Stimulated activated CD8-positive, alpha-beta memory T cell treated with anti-CD3 and anti-CD28 coated beads, Interleukin-7, amount 100 ng/mL, for 48 hours (primary cell): Measurements from ENCODE around the gene CHD5.

ENCODE experiments used
- DNase-seq, 2 donors: peaks; one replicate each; pipeline ENCODE4 v3.0.0-alpha.2; 2020; ENCODE audit warnings: low read depth in 1 of 2; ENCODE audit errors: extremely low read depth in 1 of 2

The CHD5 gene

DNA sequence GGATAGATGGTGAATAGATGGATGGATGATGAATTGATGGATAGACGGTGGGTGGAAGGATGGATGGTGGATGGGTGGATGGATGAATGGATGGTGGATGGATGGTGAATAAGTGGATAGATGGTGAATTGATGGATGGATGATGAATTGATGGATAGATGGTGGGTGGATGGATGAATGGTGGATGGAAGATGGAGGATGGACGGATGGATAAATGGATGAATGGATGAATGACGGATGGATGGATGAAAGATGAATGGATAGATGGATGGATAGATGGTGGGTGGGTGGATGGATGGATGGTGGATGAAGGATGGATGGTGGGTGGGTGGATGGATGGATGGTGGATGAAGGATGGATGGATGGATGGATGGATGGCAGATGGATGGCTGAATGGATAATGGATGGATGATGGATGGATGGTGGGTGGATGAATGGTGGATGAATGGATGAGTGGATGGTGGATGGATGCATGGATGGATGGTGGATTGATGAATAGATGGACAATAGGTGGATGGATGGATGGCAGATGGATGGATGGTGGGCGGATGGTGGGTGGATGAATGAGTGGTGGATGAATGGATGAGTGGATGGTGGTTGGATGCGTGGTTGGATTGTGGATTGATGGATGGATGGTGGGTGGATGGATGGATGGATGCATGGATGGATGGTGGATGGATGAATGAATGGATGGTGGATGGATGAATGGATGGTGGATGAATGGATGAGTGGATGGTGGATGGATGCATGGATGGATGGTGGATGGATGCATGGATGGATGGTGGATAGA, 5.3 kb downstream of the CHD5 start:
- no peak for DNase-seq

DNA sequence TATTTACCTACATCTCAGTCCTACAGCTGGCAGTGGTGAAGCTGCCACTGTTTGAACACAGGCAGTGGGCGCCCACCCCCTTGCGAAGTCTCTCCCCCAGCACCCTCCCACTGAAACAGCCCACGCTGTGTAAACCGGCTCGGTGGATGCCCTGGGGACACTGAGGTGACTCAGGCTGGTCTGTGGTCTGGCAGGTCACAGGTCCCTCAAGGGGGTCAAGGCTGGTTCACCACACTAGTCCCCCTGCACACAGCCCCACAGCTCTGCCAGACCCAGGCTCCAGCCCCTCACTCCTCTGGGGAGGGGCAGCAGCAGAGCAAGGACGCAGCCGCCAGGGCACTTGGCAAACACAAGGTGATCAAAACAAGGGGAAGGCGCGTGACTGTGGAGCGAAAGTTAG, 7.6 kb downstream of the CHD5 start:
- no peak for DNase-seq

DNA sequence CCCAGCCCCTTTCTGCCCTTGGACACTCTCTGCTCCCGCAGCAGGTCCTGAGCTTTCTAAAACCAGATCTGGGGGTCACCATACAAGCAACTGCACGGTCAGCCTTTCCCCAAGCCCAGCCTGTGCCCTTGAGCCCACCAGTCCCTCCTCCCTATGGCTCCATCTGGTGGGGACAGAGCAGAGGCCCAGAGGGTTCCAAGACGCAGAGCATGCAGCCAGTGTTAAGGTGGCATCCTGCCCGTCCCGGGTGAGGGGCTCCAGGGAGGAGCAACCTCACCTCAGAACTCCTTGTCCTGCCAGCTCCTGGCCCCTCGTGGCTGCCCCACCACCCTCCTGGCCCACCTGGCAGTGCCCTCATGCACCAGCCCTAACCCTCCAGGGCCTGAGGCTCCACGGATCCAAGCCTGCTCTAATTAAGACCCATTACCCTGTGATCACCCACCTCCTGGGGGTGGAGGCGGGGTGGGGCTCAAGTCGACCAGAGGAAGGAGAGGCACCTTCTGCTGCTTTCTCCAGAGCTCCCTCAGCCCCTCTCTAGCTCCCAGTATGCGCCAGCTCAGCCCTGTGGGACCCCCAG, 8.5 kb downstream of the CHD5 start:
- DNase-seq: no peak

DNA sequence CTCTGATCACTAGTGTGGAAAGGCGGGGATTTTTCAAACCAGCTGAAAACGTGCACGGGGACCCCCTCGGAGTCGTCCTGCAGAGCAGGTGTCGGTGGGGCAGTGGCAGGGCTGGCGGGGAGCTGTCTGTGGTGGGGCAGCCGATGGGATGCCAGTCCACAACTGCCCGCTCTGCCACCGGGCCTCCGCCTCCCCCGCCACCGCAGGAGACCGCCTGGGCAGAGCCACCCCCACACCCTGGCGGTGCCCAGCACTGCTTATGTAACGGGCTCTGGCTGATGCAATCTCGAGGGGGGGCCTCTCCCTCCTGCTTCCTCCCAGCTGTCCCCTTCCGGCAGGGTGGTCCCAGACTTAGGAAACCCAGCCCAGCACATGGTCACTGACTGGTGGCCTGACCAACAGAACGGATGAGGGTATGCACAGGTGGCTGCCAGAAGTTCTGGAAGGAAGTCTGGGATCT, 9.3 kb downstream of the CHD5 start:
- no peak for DNase-seq

GRCh38 chr1:6170116-6170741, 9.9 kb downstream of the CHD5 start:
- DNase-seq: no peak

- DNase-seq: no peak
These were observed 11.1 kb downstream of the CHD5 start for GRCh38 chr1:6168947-6169586.

DNA sequence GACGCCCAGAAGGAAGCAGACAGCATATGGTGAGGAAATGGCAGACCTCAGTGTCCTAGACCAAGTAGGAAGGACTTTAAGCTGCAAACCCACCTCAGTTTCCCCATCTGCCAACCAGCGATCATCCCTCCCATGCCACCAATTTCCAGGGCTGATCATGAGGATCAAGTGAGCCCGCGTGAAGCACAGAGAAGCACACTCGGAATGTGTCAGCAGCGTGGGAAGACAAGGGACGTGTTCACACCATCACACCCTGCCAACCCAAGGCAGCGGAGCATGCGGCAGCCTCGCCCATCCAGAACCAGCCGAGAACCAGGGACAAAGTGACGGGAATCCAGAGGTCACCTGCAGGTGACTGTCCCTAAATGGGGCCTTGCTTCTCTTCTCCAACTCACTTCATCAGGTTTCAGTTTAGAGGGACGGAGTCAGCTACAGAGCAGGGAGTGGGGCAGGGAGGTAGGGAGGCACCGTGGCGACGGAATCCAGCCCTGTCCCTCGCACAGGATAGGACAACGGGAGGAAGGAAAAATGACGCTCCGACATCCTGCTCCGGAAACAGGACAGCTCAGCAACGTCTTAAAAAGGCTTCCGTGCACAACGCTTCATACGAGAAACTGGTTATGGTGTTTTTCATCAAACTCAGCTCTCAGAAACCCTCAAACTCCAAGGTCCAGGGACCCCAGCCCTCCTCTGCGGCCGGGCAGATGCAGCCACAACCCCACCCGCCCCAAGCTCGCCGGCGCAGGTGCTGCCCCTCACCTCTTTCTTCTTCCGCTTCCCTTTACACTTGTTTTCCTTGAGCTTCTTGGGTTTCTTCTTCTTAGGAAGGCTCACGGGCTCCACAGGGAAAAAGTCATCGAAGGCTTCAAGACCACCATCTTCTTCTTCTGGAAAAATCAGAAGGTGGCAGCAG, 12.5 kb downstream of the CHD5 start:
- DNase-seq: no peak

- no peak for DNase-seq
These were observed 13.3 kb downstream of the CHD5 start for GRCh38 chr1:6166655-6167390.

DNA sequence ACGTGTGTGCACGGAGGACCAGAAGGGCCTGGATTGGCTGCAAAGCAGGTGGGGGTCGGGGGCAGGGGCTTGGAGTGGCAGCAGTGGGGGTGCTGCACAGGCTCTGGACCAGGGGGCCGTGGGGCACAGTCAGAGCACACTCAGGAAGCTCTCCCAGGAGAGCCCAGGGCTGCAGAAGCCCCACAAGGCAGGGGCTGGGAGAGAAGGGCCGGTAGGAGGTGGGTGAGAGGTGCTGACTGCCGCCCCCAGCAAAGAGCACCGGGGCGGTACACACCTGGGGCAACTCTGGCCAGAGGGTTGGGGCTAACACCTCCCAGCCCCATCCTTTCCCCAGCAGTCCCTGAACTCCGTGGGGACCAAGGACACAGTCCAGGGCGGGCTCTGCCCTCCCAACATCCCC, 13.9 kb downstream of the CHD5 start:
- no peak for DNase-seq

DNA sequence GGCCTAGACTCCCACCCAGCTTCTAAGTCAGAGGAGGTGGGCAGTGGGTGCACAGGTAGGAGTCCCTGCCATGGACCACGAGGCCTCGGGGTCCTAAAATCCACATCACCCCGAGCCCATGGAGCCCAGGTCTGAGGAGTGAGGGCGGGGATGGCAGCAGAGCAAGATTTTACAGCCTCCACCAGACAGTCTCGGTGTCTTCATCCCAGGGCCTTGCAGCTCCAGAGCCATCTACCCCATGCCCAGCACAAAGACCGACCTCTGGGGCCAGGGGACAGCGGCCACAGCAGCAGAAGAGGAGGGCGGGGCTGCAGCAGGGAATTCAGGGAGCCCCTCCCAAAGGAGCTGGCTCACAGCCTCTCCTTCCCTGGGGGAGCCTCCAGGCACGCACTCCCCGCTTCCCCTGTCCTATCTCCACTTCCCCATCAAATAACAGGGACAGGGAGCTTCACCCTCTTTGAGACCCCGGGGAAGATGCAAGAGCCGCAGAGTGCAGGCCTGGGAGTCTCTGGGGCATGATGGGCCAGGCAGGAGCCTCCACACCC, 14.6 kb downstream of the CHD5 start:
- DNase-seq: no peak

- DNase-seq: no peak
These were observed 15.1 kb downstream of the CHD5 start for GRCh38 chr1:6165027-6165426.

- DNase-seq: no peak
These were observed 16.0 kb downstream of the CHD5 start for GRCh38 chr1:6163973-6164617.

DNA sequence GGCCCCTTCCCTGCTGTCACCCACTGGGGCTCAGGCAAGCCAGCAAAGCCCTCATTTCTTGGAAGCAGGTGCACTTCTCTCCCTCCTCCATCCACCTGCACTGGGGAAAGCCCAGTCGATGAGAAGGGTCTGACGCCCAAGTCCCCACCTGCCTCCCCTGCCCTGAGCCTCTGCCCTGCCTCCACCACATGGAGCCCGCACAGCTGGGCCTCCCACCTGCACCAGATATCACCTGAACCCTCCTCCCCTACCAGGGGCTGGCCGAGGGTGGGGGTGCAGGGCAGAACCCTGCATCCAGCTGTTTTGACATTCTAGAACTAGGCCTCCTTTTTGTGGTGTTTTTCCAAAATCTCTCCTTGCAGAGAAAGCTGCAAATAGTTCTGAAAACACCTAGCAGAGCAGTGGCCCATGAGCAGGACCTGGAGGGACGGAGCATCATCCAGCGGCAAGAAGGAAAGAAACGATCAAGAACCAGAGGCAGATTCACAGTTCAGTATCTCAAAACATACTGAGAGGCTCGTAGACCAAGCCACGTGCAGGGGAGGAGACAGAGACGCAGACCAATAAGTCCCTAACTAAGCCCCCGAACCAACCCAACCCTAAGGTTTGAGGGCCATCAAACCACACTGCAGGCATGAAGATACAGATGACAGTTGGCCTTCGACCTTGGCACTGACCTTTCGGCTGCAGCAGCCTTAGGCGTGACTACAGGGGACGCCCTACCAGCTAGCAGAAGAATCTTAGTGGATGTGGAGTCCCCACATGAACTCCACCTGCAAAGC, 16.7 kb downstream of the CHD5 start:
- no peak for DNase-seq

DNA sequence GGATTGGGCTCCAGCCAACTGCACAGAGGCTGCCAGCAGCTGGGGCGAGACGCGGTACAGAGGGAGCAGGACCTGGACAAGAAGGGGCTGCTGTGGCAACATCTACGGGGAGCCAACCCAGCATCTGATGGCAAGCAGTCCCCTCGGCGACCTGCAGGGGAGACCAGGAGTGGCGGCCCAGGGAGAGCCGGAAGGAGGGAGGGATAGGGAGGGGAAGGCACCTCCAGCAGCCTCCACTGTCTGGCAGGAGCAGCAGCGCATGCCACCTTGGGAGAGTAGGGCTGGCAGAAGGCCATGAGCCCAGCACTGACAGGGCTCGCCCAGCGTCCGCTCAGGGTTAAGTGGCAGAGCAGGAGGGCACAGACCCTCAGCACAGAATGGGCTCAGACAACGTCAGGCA, 17.3 kb downstream of the CHD5 start:
- DNase-seq: no peak

DNA sequence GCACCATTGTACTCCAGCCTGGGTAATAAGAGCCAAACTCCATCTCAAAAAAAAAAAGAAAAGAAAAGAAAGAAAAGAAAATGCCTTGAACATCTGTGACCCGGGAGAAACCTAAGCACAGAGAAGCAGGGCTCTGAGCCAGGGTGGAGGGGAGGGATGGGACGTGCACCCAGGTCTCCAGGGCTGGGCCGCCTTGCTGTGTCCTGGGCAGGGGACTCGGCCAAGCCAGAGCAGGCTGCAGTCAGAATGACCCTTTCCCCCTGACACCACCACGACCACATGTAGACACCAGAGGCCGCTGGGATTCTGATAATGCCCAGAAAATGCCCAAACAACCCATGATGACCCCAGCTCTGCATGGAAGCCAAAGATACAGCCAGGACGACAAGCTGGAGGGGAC, 17.8 kb downstream of the CHD5 start:
- DNase-seq: no peak

GRCh38 chr1:6158181-6158580, 21.9 kb downstream of the CHD5 start:
- no peak for DNase-seq

- peak in 1 of 2 donors; percentile 59 for DNase-seq
These were observed 22.5 kb downstream of the CHD5 start for GRCh38 chr1:6157528-6158174.

DNA sequence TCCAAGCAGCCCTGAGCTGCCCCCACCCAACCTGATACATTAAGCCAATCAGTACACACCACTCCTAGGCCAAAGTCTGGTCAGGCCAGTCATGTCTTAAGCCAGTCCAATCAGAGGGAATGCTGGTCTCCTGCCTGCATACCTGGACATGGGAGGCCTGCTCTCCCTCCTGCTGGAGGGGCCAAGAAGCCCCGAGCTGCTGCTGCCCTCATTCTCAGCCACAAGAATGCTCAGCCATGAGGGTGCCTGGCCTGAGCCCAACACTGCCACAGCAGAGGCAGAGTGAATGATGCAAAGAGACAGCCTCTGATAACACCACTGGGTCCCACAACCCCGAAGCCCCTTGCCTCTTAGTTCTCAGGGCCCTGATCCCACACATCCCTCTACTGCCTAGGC, 23.0 kb downstream of the CHD5 start:
- DNase-seq: no peak
